Activated T-cell treated with anti-CD3 and anti-CD28 coated beads, Interleukin-2, amount 50 U/mL, for 72 hours (primary cell): ENCODE measurements around the gene PPP1R1A. TPM values are rescaled to one million over a fixed set of nuclear protein-coding genes. Genes with fewer than 3 reads are reported as not detected.

Experiments
- ATAC-seq, 2 donors: fragments of 150-1000 bp; cut with Tn5 transposase; replicated peaks in 1 of 2; 2 replicates each; pipeline ENCODE4 v1.10.0; 2021; ENCODE audit warnings: moderate library complexity in 2 of 2, mild to moderate bottlenecking in 1 of 2
- DNase-seq, 2 donors: peaks; one replicate each; pipeline ENCODE4 v3.0.0; 2021 to 2022; ENCODE audit warnings: mixed read lengths in 1 of 2
- H3K27ac Mint-ChIP-seq: one replicate; pipeline ENCODE4 v1.8.0; 2022; ENCODE audit warnings: mild to moderate bottlenecking, moderate library complexity, mixed read lengths
- H3K27me3 Mint-ChIP-seq: one replicate; pipeline ENCODE4 v1.8.0; 2022; ENCODE audit warnings: low read depth, mixed read lengths
- H3K36me3 Mint-ChIP-seq, 2 donors: one replicate each; pipeline ENCODE4 v1.8.0; 2022; ENCODE audit warnings: mixed read lengths in 2 of 2, mild to moderate bottlenecking in 1 of 2; ENCODE audit not compliant: insufficient read depth in 2 of 2
- H3K4me1 Mint-ChIP-seq: one replicate; pipeline ENCODE4 v1.8.0; 2022; ENCODE audit warnings: low read depth, mixed read lengths
- H3K4me3 Mint-ChIP-seq, 2 donors: one replicate each; pipeline ENCODE4 v1.8.0; 2022; ENCODE audit warnings: mild to moderate bottlenecking in 2 of 2, mixed read lengths in 2 of 2, moderate library complexity in 2 of 2
- H3K9me3 Mint-ChIP-seq, 2 donors: one replicate each; pipeline ENCODE4 v1.8.0; 2022; ENCODE audit warnings: mixed read lengths in 2 of 2
- total RNA-seq, 2 donors: library from RNA; stranded (reverse); gene quantifications; one replicate each; pipeline ENCODE4 v1.2.3, GENCODE V29; 2022

PPP1R1A gene
- total RNA-seq, 2 donors from 2014 or later: not detected

DNA sequence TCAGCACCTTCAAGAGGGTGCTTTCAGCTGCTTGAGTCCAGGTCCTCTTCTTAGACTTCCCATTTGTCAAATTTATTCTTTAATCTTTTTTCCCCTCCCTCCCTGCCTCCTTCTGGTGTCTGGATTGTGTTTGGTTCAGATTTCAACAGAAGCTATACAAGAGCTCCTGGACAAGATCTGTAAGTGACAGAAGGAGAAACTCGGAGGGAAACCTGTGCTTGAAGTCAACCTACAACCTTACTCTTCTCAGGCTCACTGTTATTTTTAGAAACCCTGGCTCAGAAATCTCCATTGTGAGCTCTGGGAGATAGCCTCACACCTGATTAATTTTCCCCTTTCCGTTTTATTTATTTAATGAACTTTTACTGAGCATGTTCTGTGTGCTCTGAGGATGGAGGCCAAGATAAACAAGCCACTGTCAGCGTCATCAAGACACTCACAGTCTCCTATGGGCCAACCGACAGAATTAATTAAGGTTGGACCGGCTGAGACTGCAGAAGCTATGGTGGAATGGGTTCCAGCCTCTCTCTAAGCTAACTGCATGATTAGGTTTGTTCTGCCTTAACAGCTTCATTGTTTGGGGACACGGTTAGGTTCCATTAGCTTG, 25.6 kb downstream of the PPP1R1A start:
- DNase-seq: no peak
- ATAC-seq: no peak
- Mint-ChIP-seq H3K9me3 (no peaks in the 10 kb centered on the region), H3K4me3 (no peak overlapping the region), H3K36me3 (peaks cover 2 to 3% of the 10 kb centered on the region in 2 donors), H3K27me3 (no peaks in the 10 kb centered on the region), H3K27ac (no peak overlapping the region), H3K4me1 (peaks cover 31% of the 10 kb centered on the region)

DNA sequence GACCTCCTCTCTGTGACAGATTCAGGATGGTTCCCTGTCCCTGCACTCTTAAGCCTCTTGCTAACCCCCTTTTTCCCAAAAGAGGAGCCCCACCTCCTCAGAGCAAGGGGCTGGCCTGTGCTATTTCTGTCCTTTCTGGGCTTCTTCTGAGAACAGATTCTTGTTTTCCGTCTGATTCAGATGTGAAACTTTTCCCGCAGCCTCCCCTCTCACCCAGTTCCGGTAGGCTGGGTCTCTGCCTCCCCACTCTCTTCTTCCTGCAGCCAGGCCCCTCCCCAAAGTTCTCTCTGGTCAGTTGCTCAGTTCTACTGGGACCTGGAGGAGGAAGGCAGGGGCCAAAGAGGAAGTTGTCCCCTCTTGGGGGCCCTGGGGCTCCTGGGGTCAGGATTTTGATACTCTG, 27.3 kb downstream of the PPP1R1A start:
- peak overlapping the region; percentile 77 for H3K27ac Mint-ChIP-seq
- H3K9me3 Mint-ChIP-seq: no peaks in the 10 kb centered on the region
- H3K36me3 Mint-ChIP-seq: peaks cover 0 to 2% of the 10 kb centered on the region in 2 donors
- peak; percentile 5 to 30 for DNase-seq
- ATAC-seq: peak in 1 of 2 donors; percentile 25
- H3K4me1 Mint-ChIP-seq: peaks cover 31% of the 10 kb centered on the region
- H3K27me3 Mint-ChIP-seq: no peaks in the 10 kb centered on the region
- peak overlapping the region; percentile 78 to 85 for H3K4me3 Mint-ChIP-seq

DNA sequence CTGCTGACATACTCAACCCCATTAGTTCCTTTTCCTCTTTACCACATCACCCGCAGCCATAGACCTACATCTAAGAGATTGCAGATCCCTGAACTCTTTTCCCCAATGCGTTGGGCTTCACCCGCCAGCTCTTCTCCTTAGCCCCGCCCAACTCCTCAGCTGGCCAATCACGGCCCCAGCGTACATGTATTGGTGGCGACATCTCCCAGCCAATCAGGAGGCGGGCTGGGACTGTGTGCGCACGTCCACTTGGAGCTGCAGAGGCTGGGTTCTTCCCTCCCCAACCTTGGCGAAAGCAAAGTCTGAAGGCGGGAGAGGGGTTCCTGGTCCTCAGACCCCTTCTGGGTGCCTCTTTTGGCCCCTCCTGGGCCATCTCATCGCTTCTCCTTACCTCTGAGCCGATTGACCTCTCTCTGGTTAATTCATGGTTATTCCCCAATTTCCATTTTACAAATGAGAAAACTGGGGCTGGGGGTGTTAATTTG, 28.0 kb downstream of the PPP1R1A start:
- ATAC-seq (peak; percentile 98 to 99), DNase-seq (peak; percentile 84 to 87)
- Mint-ChIP-seq H3K4me3 (peak overlapping the region; percentile 78 to 85), H3K27me3 (no peaks in the 10 kb centered on the region), H3K36me3 (peaks cover 0 to 2% of the 10 kb centered on the region in 2 donors), H3K27ac (peak overlapping the region; percentile 89), H3K4me1 (peaks cover 31% of the 10 kb centered on the region), H3K9me3 (no peaks in the 10 kb centered on the region)

DNA sequence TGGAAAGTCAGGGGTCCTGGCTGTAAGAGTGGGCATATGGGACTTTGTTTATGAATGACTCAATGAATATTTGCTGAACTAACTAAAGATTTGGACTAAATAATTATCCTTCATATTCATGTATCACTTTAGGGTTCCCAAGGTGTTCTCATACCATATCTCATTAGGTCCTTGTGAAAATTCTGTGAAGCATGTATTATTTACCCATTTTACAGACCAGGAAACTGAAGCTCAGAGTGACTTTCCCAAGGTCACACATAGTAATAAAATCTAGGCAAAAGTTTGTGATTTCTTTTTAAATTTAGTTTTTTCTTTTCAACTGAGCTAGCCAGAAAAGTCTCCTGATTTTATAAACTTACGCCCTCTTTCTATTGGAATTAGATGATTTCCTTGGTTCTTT, 29.7 kb downstream of the PPP1R1A start:
- Mint-ChIP-seq H3K36me3 (peaks cover 0 to 2% of the 10 kb centered on the region in 2 donors), H3K4me1 (peaks cover 31% of the 10 kb centered on the region), H3K27ac (no peak overlapping the region), H3K27me3 (no peaks in the 10 kb centered on the region), H3K9me3 (no peaks in the 10 kb centered on the region), H3K4me3 (no peak overlapping the region)
- ATAC-seq (no peak), DNase-seq (no peak)

DNA sequence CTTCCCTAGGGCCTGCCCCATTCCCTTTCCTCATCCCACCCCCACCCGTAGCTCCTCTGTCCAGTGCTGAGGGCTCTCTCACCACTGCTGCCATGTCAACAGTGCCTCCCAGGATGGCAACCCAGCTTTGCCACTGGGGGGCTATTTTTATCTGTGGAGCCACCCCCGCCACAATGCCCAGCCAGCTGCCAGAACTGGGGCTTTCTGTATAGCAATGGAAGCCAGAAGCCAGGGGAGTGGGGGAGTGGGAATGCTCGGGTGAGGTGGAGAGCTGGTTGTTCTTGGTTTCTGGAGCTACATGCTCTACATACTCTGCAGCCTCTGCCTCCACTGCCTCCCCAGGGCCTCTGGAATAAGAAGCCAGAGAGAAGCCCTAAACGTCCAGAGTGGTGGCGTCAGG, 30.1 kb downstream of the PPP1R1A start:
- DNase-seq: no peak
- no peaks in the 10 kb centered on the region for H3K9me3 Mint-ChIP-seq
- no peak for ATAC-seq
- H3K27ac Mint-ChIP-seq: no peak overlapping the region
- no peaks in the 10 kb centered on the region for H3K27me3 Mint-ChIP-seq
- H3K4me3 Mint-ChIP-seq: no peak overlapping the region
- peaks cover 0 to 2% of the 10 kb centered on the region in 2 donors for H3K36me3 Mint-ChIP-seq
- H3K4me1 Mint-ChIP-seq: peaks cover 31% of the 10 kb centered on the region

DNA sequence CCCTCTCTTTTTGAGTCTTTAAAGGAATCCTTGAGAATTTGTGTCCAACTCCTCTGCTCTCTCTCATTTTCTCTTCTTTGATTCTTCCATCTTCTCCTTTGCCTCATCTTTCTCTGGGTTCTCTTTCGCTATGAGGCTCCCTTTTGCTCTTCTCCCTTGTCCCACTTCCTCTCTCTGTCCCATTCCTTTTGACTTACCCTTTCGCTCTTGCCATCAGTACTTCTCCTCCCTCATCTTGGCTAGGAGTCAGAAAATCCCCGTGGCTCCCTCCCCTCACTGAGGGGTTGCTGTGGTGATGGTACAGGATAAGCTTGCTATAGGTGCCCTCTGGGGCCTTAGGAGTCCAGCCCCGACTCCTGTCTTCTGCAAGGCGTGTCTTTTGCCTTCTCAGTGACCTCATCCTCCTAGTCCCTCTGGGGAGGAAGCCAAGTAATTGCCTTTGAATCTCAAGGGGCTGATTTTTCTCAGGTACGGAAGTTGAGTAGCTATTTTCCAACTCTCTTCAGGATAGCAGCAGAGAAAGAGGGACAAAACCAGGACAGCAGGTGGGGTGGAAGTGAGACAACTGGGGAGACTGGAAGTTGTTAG, 32.7 kb downstream of the PPP1R1A start:
- Mint-ChIP-seq H3K4me1 (peaks cover 25% of the 10 kb centered on the region), H3K27ac (no peak overlapping the region), H3K27me3 (no peaks in the 10 kb centered on the region), H3K4me3 (no peak overlapping the region), H3K36me3 (peaks cover 0 to 5% of the 10 kb centered on the region in 2 donors), H3K9me3 (no peaks in the 10 kb centered on the region)
- ATAC-seq: no peak
- DNase-seq: no peak

DNA sequence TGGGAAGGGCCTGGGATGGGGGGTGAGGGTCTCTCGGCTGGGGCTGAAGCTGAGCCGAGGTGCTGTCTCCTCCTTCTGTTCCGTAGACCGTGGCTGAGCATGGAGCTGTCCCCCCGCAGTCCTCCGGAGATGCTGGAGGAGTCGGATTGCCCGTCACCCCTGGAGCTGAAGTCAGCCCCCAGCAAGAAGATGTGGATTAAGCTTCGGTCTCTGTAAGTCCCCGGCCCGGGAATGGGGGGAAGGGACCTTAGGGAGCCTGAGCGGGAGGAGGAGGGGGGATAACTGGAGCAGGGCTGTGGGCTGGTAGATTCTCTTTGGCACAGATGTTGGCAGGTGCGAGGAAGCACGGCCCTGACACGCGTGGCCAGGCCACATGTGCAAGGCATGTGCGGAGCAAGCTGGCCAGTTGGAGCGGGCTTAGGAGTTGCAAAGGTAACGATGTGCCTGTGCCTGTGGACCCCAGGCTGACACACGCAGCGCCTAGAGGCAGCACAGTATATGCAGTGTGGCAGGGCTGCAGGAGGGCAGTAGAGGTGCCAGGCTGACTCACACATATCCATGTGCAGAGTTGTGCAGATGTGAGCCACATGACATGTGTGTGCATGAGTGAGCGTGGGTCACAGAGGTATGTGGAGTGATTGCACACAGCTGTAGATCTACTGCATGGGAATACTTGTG, 38.5 kb downstream of the PPP1R1A start:
- no peak overlapping the region for H3K27ac Mint-ChIP-seq
- peaks cover 7% of the 10 kb centered on the region for H3K27me3 Mint-ChIP-seq
- peak; percentile 31 to 49 for DNase-seq
- peaks cover 45% of the 10 kb centered on the region for H3K4me1 Mint-ChIP-seq
- peak overlapping the region; percentile 71 to 89 for H3K4me3 Mint-ChIP-seq
- H3K36me3 Mint-ChIP-seq: peaks cover 3% of the 10 kb centered on the region in 2 donors
- peak; percentile 73 to 82 for ATAC-seq
- no peaks in the 10 kb centered on the region for H3K9me3 Mint-ChIP-seq

DNA sequence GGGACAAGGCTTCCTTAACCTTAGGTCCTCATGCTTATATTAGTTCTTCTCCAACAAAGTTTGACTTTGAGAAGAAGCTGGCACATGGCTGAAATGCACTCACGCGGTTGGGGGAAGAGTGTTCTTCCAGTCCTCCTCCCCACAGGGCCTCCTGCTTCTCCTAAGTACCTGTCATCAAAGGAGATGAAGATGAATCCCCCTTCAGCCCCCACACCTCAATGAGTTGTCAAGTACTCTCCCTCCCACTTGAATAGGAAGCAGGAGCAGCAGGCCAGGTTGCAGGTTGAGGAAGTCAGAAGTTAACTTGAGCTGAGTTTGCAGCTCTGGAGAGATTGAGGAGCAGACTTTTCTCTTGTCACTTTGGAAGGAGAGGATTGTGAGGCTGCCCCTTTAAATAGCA, 41.9 kb downstream of the PPP1R1A start:
- H3K27ac Mint-ChIP-seq: no peak overlapping the region
- no peaks in the 10 kb centered on the region for H3K9me3 Mint-ChIP-seq

DNA sequence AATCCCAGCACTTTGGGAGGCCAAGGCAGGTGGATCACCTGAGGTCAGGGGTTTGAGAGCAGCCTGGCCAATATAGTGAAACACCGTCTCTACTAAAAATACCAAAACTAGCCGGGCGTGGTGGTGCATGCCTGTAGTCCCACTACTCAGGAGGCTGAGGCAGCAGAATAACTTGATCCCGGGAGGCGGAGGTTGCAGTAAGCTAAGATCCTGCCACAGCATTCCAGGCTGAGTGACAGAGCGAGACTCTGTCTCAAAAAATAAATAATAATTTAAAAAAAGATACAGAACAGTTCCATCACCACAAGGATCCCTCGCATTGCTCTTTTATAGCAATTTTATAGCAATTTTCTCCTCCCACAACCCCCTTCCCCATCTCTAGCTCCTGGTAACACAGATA, 43.7 kb downstream of the PPP1R1A start:
- H3K4me3 Mint-ChIP-seq: no peak overlapping the region
- H3K36me3 Mint-ChIP-seq: peaks cover 0 to 7% of the 10 kb centered on the region in 2 donors
- H3K27ac Mint-ChIP-seq: no peak overlapping the region
- no peaks in the 10 kb centered on the region for H3K9me3 Mint-ChIP-seq
- ATAC-seq (no peak), DNase-seq (no peak)
- no peaks in the 10 kb centered on the region for H3K27me3 Mint-ChIP-seq
- peaks cover 25% of the 10 kb centered on the region for H3K4me1 Mint-ChIP-seq

More for the DNA sequence above, 41.9 kb downstream of the PPP1R1A start:
- peaks cover 43% of the 10 kb centered on the region for H3K4me1 Mint-ChIP-seq
- DNase-seq (no peak), ATAC-seq (no peak)
- peaks cover 7% of the 10 kb centered on the region for H3K27me3 Mint-ChIP-seq
- H3K4me3 Mint-ChIP-seq: no peak overlapping the region
- H3K36me3 Mint-ChIP-seq: peaks cover 3 to 6% of the 10 kb centered on the region in 2 donors

DNA sequence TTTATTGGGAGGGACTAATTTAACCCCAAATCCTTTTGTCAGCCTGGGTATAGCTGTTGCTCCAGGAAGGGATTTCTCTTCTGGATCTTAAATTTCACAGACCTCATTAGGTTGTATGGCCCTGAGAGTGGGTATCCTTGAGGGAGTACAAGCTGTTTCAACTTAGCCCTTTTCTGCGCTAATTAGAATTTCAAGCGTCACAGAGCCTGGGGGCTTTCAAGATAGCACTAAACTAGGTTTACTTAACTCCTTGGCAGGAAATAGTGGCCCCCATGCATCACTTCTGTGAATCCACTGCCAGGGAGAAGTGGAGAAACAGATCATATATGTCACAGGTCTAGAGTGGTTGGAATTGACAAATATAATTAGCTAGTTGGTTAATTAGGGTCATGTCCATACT, 44.9 kb downstream of the PPP1R1A start:
- H3K27ac Mint-ChIP-seq: no peak overlapping the region

DNA sequence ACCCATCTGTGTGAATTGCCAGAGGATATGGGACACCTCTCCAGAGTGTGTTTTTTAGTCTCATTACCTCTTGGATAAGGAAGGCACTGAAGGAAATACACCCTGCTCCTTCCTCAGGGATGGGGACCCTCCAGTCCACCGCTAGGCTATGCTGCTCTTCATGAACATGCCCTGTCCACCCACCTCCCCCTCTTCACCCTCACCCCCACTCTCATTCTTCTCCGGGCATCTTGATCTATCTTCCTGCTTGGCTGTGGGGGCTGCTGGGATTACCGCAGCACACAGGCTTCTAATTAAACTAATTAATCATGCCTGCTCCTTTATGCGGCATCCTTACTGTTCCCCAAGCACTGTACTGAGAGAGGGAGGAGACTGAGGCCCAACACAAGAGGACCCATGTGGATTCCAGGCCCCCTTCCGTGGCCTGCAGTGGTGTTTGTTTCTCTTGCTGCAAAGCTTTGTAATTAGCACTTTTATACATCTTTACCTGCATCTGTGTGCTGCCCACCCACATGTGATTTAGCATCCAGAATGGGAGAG, 46.6 kb downstream of the PPP1R1A start:
- Mint-ChIP-seq H3K36me3 (peaks cover under 1 to 18% of the 10 kb centered on the region in 2 donors), H3K27me3 (no peaks in the 10 kb centered on the region), H3K4me3 (no peak overlapping the region), H3K9me3 (no peaks in the 10 kb centered on the region), H3K4me1 (peaks cover 9% of the 10 kb centered on the region), H3K27ac (no peak overlapping the region)
- ATAC-seq (no peak), DNase-seq (no peak)

More for the DNA sequence above, 44.9 kb downstream of the PPP1R1A start:
- DNase-seq (no peak), ATAC-seq (no peak)
- peaks cover 15% of the 10 kb centered on the region for H3K4me1 Mint-ChIP-seq
- no peaks in the 10 kb centered on the region for H3K9me3 Mint-ChIP-seq
- H3K27me3 Mint-ChIP-seq: no peaks in the 10 kb centered on the region
- H3K36me3 Mint-ChIP-seq: peaks cover 0 to 11% of the 10 kb centered on the region in 2 donors
- no peak overlapping the region for H3K4me3 Mint-ChIP-seq

DNA sequence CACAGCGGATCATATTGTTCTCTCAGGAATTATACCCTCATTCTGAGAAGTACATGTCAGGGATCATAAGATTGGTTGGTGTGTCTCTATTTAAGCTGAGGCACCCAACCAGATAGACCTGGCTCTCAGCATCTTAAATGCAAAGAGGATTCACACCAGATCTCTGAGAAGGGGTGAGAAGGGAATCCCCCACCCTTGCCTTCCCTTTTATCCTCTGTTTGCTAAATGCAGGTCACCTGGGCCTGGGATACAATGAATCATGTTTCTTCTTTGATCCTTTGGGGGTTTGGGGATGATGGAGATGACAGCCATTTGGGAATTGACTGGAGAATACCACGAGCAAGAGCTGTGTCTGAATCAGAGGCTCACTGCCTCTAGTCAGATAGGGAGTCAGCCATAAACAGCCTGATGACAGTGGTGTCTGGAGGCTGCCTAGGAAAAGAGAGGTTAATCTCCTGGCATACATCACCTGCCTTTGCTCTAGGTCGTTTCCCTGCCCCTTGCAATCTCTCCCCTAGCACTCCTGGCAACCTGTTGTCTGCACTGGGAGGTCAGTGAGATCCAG, 50.2 kb downstream of the PPP1R1A start:
- no peak for DNase-seq
- H3K27me3 Mint-ChIP-seq: no peaks in the 10 kb centered on the region
- peak in 1 of 2 donors; percentile 20 for ATAC-seq
- peaks cover 15% of the 10 kb centered on the region for H3K4me1 Mint-ChIP-seq
- H3K4me3 Mint-ChIP-seq: no peak overlapping the region
- peak overlapping the region; percentile 15 for H3K27ac Mint-ChIP-seq
- peaks cover 11 to 30% of the 10 kb centered on the region in 2 donors for H3K36me3 Mint-ChIP-seq
- H3K9me3 Mint-ChIP-seq: no peaks in the 10 kb centered on the region

DNA sequence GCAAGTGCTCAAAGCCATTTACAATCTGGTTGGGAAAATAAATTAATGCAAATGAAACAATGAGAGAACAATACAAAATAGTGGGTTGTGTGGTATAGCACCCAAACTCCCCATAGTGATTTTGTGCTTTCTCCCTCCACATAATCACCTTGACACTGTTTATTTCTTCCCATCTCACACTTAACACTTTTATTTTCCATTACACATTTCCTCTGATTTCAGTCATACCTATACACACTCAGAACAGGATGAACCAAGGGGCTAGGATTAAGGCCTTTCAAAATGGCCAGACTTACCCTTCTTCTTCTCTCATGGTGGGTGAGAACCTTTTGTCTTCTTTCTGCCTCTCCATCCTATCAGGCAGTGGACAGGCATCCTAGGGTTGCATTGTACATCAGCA, 53.0 kb downstream of the PPP1R1A start:
- Mint-ChIP-seq H3K27me3 (no peaks in the 10 kb centered on the region), H3K9me3 (no peaks in the 10 kb centered on the region), H3K4me3 (no peak overlapping the region), H3K36me3 (peaks cover 13 to 35% of the 10 kb centered on the region in 2 donors), H3K27ac (peak overlapping the region; percentile 10), H3K4me1 (peaks cover 27% of the 10 kb centered on the region)
- ATAC-seq (peak; percentile 67 to 80), DNase-seq (no peak)
